SK-N-SH (cell line): ENCODE measurements around the gene ZNF683. TPM values are rescaled to one million over a fixed set of nuclear protein-coding genes. Genes with fewer than 3 reads are reported as not detected.

Source experiments
- CTCF ChIA-PET: fragments of 300-600, 350-600 bp; formaldehyde crosslinking; extraction: SDS; loops from one replicate; lab custom pipeline; 2021; lab: Yijun Ruan, JAX
- POLR2A ChIA-PET: fragments of 350-600 bp; sonication (Branson Sonifier 250); formaldehyde crosslinking; extraction: SDS; loops from one replicate; lab custom pipeline; 2020; ENCODE audit warnings: antibody characterized with exemption, inconsistent platforms; lab: Yijun Ruan, JAX
- DNase-seq: peaks from one replicate; pipeline ENCODE4 v3.0.0; 2012
- H2AFZ ChIP-seq: fragments of 200-600 bp; sonication (generic); 2 replicates; pipeline ENCODE4 v1.8.1; 2016; ENCODE audit warnings: antibody characterized with exemption, mild to moderate bottlenecking, low read depth
- H3F3A ChIP-seq: fragments of 200-600 bp; sonication (generic); replicated peaks from 2 replicates; pipeline ENCODE3; 2016; ENCODE audit warnings: antibody characterized with exemption, mild to moderate bottlenecking; ENCODE audit not compliant: insufficient read depth
- H3K27ac ChIP-seq, 2 experiments: fragments of 200-500 bp in 1 of 2; fragments of 200-600 bp in 1 of 2; sonication (Bioruptor generic) in 1 of 2; sonication (generic), shearing (Covaris generic) in 1 of 2; 2 replicates each; pipeline versions ENCODE4 v1.5.1 to v1.6.1; 2014 to 2016; ENCODE audit warnings: low read depth in 2 of 2, inconsistent platforms in 1 of 2, low read length in 1 of 2, mild to moderate bottlenecking in 1 of 2, mixed read lengths in 1 of 2
- H3K27me3 ChIP-seq: fragments of 200-600 bp; sonication (generic), shearing (Covaris generic); 2 replicates; pipeline ENCODE4 v1.6.1; 2016; ENCODE audit warnings: mixed run types; ENCODE audit not compliant: insufficient read depth
- H3K36me3 ChIP-seq, 2 experiments: fragments of 200-500 bp in 1 of 2; fragments of 200-600 bp in 1 of 2; sonication (Bioruptor generic) in 1 of 2; sonication (generic) in 1 of 2; replicated peaks in 1 of 2; 2 replicates each; pipeline versions ENCODE3 to v1.5.1; 2014 to 2016; ENCODE audit warnings: low read length in 1 of 2, mild to moderate bottlenecking in 1 of 2; ENCODE audit not compliant: insufficient read depth in 2 of 2, control insufficient read depth in 1 of 2
- H3K4me1 ChIP-seq, 2 experiments: fragments of 200-500 bp in 1 of 2; fragments of 200-600 bp in 1 of 2; sonication (Bioruptor generic) in 1 of 2; sonication (generic), shearing (Covaris generic) in 1 of 2; 2 replicates each; pipeline versions ENCODE4 v1.5.1 to v1.6.1; 2014 to 2016; ENCODE audit warnings: low read depth in 1 of 2, low read length in 1 of 2, mixed run types in 1 of 2; ENCODE audit not compliant: insufficient read depth in 2 of 2, control insufficient read depth in 1 of 2
- H3K4me2 ChIP-seq: fragments of 200-600 bp; sonication (generic), shearing (Covaris generic); 2 replicates; pipeline ENCODE4 v1.6.1; 2017; ENCODE audit warnings: mixed run types
- H3K4me3 ChIP-seq, 2 experiments: fragments of 200-500 bp in 1 of 2; fragments of 200-600 bp in 1 of 2; sonication (Bioruptor generic) in 1 of 2; sonication (generic), shearing (Covaris generic) in 1 of 2; 2 replicates each; pipeline versions ENCODE4 v1.5.1 to v1.8.1; 2014 to 2016; ENCODE audit warnings: low read depth in 2 of 2, inconsistent platforms in 1 of 2, low read length in 1 of 2, mild to moderate bottlenecking in 1 of 2, mixed read lengths in 1 of 2, moderate library complexity in 1 of 2
- H3K79me2 ChIP-seq: fragments of 200-600 bp; sonication (generic); 2 replicates; pipeline ENCODE4 v1.8.1; 2017; ENCODE audit warnings: mild to moderate bottlenecking; ENCODE audit not compliant: insufficient read depth
- H3K9ac ChIP-seq: fragments of 200-600 bp; sonication (generic); 2 replicates; pipeline ENCODE4 v1.6.1; 2017; ENCODE audit warnings: mixed run types
- H3K9me2 ChIP-seq: fragments of 200-600 bp; sonication (generic); 2 replicates; pipeline ENCODE4 v1.6.1; 2017; ENCODE audit warnings: mixed run types
- H3K9me3 ChIP-seq: fragments of 200-600 bp; sonication (generic); 2 replicates; pipeline ENCODE4 v1.6.1; 2017; ENCODE audit warnings: mixed run types, mild to moderate bottlenecking, moderate library complexity
- H4K20me1 ChIP-seq: fragments of 200-600 bp; sonication (generic); 2 replicates; pipeline ENCODE4 v1.6.1; 2017; ENCODE audit warnings: mild to moderate bottlenecking, mixed run types; ENCODE audit not compliant: insufficient read depth
- CHD2 ChIP-seq: fragments of 150-350 bp; IDR thresholded peaks from 2 replicates; pipeline ENCODE4 v1.6.1; 2018; ENCODE audit warnings: low read length; ENCODE audit not compliant: partially characterized antibody
- ELF1 ChIP-seq: IDR thresholded peaks from 2 replicates; pipeline ENCODE4 v1.4.0; 2012
- EP300 ChIP-seq, 2 experiments: IDR thresholded peaks; 2 replicates each; pipeline versions ENCODE4 v1.4.0 to v1.6.1; 2012; ENCODE audit warnings: borderline replicate concordance in 1 of 2, low read depth in 1 of 2, low read length in 1 of 2
- EZH2phosphoT487 ChIP-seq: fragments of 200-600 bp; sonication (generic); IDR thresholded peaks from 2 replicates; pipeline ENCODE4 v1.6.1; 2017; ENCODE audit warnings: low read depth, mixed run types, mild to moderate bottlenecking, antibody characterized with exemption, moderate library complexity, borderline replicate concordance
- FOSL2 ChIP-seq: IDR thresholded peaks from 2 replicates; pipeline ENCODE4 v1.4.0; 2012; ENCODE audit warnings: low read depth, mild to moderate bottlenecking, moderate library complexity, borderline replicate concordance
- FOXM1 ChIP-seq: IDR thresholded peaks from 2 replicates; pipeline ENCODE4 v1.4.0; 2012; ENCODE audit warnings: low read depth, mild to moderate bottlenecking
- GABPA ChIP-seq: IDR thresholded peaks from 2 replicates; pipeline ENCODE4 v1.4.0; 2012; ENCODE audit warnings: low read depth, mild to moderate bottlenecking
- MAX ChIP-seq: IDR thresholded peaks from 2 replicates; pipeline ENCODE4 v1.4.0; 2012; ENCODE audit warnings: low read depth
- MXI1 ChIP-seq: IDR thresholded peaks from 2 replicates; pipeline ENCODE4 v1.6.1; 2012; ENCODE audit warnings: mild to moderate bottlenecking, low read depth, low read length, improper control_type of control experiment
- NFIC ChIP-seq: IDR thresholded peaks from 2 replicates; pipeline ENCODE4 v1.4.0; 2012; ENCODE audit warnings: borderline replicate concordance
- NRF1 ChIP-seq: IDR thresholded peaks from 2 replicates; pipeline ENCODE4 v1.6.1; 2012; ENCODE audit warnings: low read depth, mild to moderate bottlenecking, low read length
- RAD21 ChIP-seq: IDR thresholded peaks from 2 replicates; pipeline ENCODE4 v1.6.1; 2012; ENCODE audit warnings: mild to moderate bottlenecking, low read length
- RFX5 ChIP-seq: IDR thresholded peaks from 2 replicates; pipeline ENCODE4 v1.6.1; 2012; ENCODE audit warnings: mild to moderate bottlenecking, improper control_type of control experiment, low read length
- RXRA ChIP-seq: IDR thresholded peaks from 2 replicates; pipeline ENCODE4 v1.4.0; 2012; ENCODE audit warnings: low read depth, mild to moderate bottlenecking, borderline replicate concordance
- TAF1 ChIP-seq: IDR thresholded peaks from 2 replicates; pipeline ENCODE4 v1.6.1; 2012; ENCODE audit warnings: low read depth, mild to moderate bottlenecking, low read length, moderate library complexity, borderline replicate concordance
- YY1 ChIP-seq: IDR thresholded peaks from 2 replicates; pipeline ENCODE4 v1.4.0; 2012; ENCODE audit warnings: low read depth, mild to moderate bottlenecking
- WGBS: methylation state at CpG from one replicate; pipeline ENCODE4 v1.1.6; 2017; ENCODE audit warnings: low lambda C conversion rate; 5-methylcytosine and 5-hydroxymethylcytosine counted together
- polyA plus RNA-seq, 3 experiments: library from polyadenylated mRNA; depleted of rRNA; stranded (reverse); fragments of >200 nt; gene quantifications; 2 replicates each; pipeline ENCODE4 v1.2.3, GENCODE V29; 2012
- TF ChIP-seq, protein P1 (sequence below): IDR thresholded peaks from 2 replicates; pipeline ENCODE4; 2012
- TF ChIP-seq, protein P2 (sequence below): fragments of 150-350 bp; IDR thresholded peaks from 2 replicates; pipeline ENCODE4 v1.6.1; 2017; ENCODE audit warnings: antibody characterized with exemption, low read length, low read depth, borderline replicate concordance

The ZNF683 gene
- polyA plus RNA-seq, 1 of the 3 experiments (the other 2 are of a cell fraction) = not detected

DNA sequence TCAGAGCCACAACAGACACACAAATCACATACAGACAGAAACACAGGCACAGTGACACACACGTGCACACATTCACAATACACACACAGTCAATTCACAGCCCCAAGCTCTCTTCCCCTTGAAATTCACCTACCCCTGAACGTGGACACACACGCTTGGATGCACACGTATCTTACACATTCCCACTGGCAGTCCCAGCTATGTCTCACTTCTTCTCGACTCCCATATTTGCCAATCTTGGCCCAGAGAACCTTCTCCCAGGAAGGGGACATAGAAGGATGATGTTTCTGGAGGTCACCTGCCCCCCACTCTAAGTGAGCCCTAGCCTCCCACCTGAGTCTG lies 20.2 kb downstream of the ZNF683 start (continued):
- TF ChIP-seq RAD21 (no peak), NRF1 (no peak), EZH2phosphoT487 (no peak), TAF1 (no peak), MAX (no peak), EP300 (IDR thresholded peaks at IDR 0.05; ENCODE audit: borderline replicate concordance in 1 of 2, low read depth in 1 of 2, low read length in 1 of 2) (no peak), FOSL2 (no peak), MXI1 (no peak), RXRA (no peak)
- TF ChIP-seq, protein P1, sequence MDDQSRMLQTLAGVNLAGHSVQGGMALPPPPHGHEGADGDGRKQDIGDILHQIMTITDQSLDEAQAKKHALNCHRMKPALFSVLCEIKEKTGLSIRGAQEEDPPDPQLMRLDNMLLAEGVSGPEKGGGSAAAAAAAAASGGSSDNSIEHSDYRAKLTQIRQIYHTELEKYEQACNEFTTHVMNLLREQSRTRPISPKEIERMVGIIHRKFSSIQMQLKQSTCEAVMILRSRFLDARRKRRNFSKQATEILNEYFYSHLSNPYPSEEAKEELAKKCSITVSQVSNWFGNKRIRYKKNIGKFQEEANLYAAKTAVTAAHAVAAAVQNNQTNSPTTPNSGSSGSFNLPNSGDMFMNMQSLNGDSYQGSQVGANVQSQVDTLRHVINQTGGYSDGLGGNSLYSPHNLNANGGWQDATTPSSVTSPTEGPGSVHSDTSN = no peak
- TF ChIP-seq, protein P2, sequence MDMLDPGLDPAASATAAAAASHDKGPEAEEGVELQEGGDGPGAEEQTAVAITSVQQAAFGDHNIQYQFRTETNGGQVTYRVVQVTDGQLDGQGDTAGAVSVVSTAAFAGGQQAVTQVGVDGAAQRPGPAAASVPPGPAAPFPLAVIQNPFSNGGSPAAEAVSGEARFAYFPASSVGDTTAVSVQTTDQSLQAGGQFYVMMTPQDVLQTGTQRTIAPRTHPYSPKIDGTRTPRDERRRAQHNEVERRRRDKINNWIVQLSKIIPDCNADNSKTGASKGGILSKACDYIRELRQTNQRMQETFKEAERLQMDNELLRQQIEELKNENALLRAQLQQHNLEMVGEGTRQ = no peak

DNA sequence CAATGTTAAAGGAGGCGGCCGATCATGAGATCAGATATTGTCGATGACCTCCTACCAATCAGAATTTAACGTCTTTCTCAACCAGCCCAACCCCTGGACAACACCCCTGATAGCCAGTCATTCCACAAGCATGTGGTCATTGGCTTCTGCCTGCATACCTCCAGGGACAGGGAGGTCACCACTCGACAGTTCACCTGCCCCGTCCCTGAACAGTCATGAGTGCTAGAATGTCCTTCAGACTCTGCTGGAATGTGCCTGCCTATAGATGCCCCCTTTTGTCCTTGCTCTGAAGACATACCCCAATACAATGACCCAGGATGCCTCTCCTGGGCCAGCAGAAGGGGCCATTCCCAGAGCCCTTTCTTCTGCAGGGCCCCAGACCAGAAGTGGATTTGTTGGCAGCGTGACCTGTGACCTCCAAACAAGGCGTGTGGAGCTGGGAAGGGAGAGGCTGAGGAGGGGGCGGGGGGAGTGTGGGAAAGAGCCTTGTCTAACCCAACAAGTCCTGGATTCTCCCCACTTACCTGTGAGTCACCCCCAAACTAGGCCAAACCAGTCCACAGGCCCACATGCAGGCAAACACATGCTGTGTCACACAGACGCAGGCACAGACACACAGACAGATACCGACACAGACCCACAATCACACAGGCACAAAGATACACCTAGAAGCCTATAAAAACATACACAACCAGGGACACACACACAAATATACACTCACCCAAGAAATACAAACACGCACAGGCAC lies 20.8 kb downstream of the ZNF683 start:
- TF ChIP-seq RFX5 (no peak), EP300 (IDR thresholded peaks at IDR 0.05; ENCODE audit: borderline replicate concordance in 1 of 2, low read depth in 1 of 2, low read length in 1 of 2) (no peak), EZH2phosphoT487 (no peak), GABPA (no peak), YY1 (no peak), CHD2 (no peak), NFIC (no peak), ELF1 (no peak), FOSL2 (no peak), NRF1 (no peak), FOXM1 (no peak), TAF1 (no peak)
- TF ChIP-seq, all 33 proteins: peak for 0
- H3K79me2 ChIP-seq = no peaks in the 10 kb centered on the region
- no peaks in the 10 kb centered on the region for H3K4me1 ChIP-seq
- no peak for DNase-seq
- CTCF ChIA-PET = interaction anchor here (1.6 to 11.9 kb wide), 3 partner anchors 11 to 65 kb away, joined by 3 to 99 read pairs (median 21); no protein-coding TSS in a partner anchor
- no peak overlapping the region for H3K4me2 ChIP-seq
- no peak overlapping the region for H3K4me3 ChIP-seq
- H3K9me3 ChIP-seq = no peaks in the 10 kb centered on the region
- no peaks in the 10 kb centered on the region for H3K36me3 ChIP-seq
- no peaks in the 10 kb centered on the region for H3K9me2 ChIP-seq
- H2AFZ ChIP-seq = no peak overlapping the region
- 83% methylated on average over 10 of the region's 12 CpGs for WGBS
- H3K27ac ChIP-seq = no peak overlapping the region
- no peaks in the 10 kb centered on the region for H3K27me3 ChIP-seq
- no peak overlapping the region for H3K9ac ChIP-seq
- no peaks in the 10 kb centered on the region for H4K20me1 ChIP-seq
- no peaks in the 10 kb centered on the region for H3F3A ChIP-seq
- POLR2A ChIA-PET = no interaction called here
